HT-29 (cell line): ENCODE measurements around the gene NTN1. TPM values are rescaled to one million over a fixed set of nuclear protein-coding genes. Genes with fewer than 3 reads are reported as not detected.
"Not testable (repeated sequence)": the region's sequence is repeated elsewhere in the genome, so short reads cannot be mapped to it uniquely, and the experiment has no call there.

Source experiments
- DNase-seq: peaks from one replicate; pipeline ENCODE4 v3.0.0-alpha.2; 2015; ENCODE audit warnings: low spot score
- total RNA-seq: library from RNA; depleted of rRNA; stranded (reverse); fragments of >200 nt; shearing (Covaris generic); gene quantifications from 2 replicates; pipeline ENCODE4 v1.2.3, GENCODE V29; 2014

Gene NTN1
- total RNA-seq, 1 experiment from 2014 or later, result 0.03 TPM

- no peak for DNase-seq
Observed at GRCh38 chr17:9244066-9245052, 223.0 kb downstream of the NTN1 start.

GRCh38 chr17:9247401-9247938, 226.2 kb downstream of the NTN1 start:
- no peak for DNase-seq

GRCh38 chr17:9249245-9249953, 228.1 kb downstream of the NTN1 start:
- DNase-seq, result no peak

- DNase-seq, result no peak
Observed at GRCh38 chr17:9251273-9251672, 230.0 kb downstream of the NTN1 start.

- no peak for DNase-seq
Observed at GRCh38 chr17:9253308-9253707, 232.0 kb downstream of the NTN1 start.

- DNase-seq, result no peak
Observed at GRCh38 chr17:9254841-9255240, 233.5 kb downstream of the NTN1 start.

- no peak for DNase-seq
Observed at GRCh38 chr17:9255833-9256232, 234.5 kb downstream of the NTN1 start.

- DNase-seq, result no peak
Observed at GRCh38 chr17:9256361-9256750, 235.0 kb downstream of the NTN1 start.

GRCh38 chr17:9256751-9257629, 235.7 kb downstream of the NTN1 start:
- DNase-seq, result no peak

GRCh38 chr17:9257630-9257965, 236.3 kb downstream of the NTN1 start:
- not testable (repeated sequence) for DNase-seq

- DNase-seq, result no peak
Observed at GRCh38 chr17:9258115-9259015, 237.1 kb downstream of the NTN1 start.

GRCh38 chr17:9259419-9259818, 238.1 kb downstream of the NTN1 start:
- no peak for DNase-seq

GRCh38 chr17:9261081-9262012, 240.0 kb downstream of the NTN1 start:
- DNase-seq, result no peak

GRCh38 chr17:9266031-9266680, 244.8 kb downstream of the NTN1 start:
- DNase-seq, result no peak

GRCh38 chr17:9266697-9267117, 245.4 kb downstream of the NTN1 start:
- DNase-seq, result no peak

- no peak for DNase-seq
Observed at GRCh38 chr17:9268546-9268945, 247.2 kb downstream of the NTN1 start.

GRCh38 chr17:9269350-9270035, 248.2 kb downstream of the NTN1 start:
- no peak for DNase-seq

- no peak for DNase-seq
Observed at GRCh38 chr17:9270921-9271320, 249.6 kb downstream of the NTN1 start.
